ENCODE measurements around the gene MTREX.

GRCh38 chr5:55278778-55279177 lies 29.0 kb upstream of the MTREX start:
- no peak for TF ChIP-seq CTCF (IDR thresholded peaks at IDR 0.05; ENCODE audit: poor library complexity)
- no peak for TF ChIP-seq EZH2 (IDR thresholded peaks at IDR 0.05; ENCODE audit: borderline replicate concordance)
- no peak for TF ChIP-seq EZH2phosphoT487 (IDR thresholded peaks at IDR 0.05; ENCODE audit: low read depth, severe bottlenecking, unreplicated experiment)

Data from hepatocyte (in vitro differentiated cells).